ENCODE results near the gene FLNB. TPM values are rescaled to one million over a fixed set of nuclear protein-coding genes. Genes with fewer than 3 reads are reported as not detected.
A peak's percentile ranks its signal among the peaks of the same experiment; 100 is the strongest.

Gene FLNB
- total RNA-seq, 1 experiment from 2014 or later: 147 TPM

DNA sequence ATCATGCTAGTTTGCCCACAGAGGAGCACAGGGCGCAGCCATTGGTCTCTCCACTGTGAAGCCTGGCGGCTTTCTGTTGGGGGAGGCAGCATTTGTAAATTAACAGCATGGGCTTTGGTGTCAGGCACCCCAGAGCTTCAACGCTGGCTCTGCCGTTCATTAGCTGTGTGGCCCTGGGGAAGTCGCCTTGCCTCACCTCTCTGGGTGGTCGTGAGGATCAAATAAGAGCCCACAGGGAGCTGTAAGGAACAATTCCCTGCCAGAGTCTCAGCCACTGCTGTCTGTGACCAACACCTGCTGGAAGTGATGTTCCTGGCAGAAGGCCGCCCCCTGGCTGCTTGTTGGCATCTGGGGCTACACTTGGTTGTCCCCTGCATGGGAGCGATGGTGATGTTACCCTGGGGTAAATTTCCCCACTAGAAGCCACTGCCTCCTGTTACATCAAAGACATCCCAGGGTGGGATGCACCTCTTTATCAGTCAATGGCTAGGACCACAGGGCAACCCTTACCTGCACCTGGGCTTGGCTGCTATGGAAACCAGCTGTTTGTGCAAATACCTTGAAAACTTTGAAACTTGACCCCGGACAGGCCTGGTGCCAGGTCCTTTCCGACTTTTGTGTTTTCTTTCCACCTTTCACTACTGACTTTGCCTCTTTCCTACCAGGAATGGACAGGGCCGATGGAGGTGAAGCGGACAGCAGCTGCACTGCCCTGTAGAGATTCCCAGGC, 165.6 kb downstream of the FLNB start:
- no peak overlapping the region for H3K4me3 Mint-ChIP-seq (ENCODE audit: low read depth, unreplicated experiment)
- peaks cover 47% of the 10 kb centered on the region for H3K36me3 Mint-ChIP-seq (ENCODE audit: insufficient read depth, unreplicated experiment)
- BruUV-seq (replicated peaks): no TSS peak
- peak overlapping the region; percentile 22 for H3K27ac Mint-ChIP-seq (ENCODE audit: unreplicated experiment)
- intact Hi-C loops (cut with micrococcal nuclease; ENCODE audit: unreplicated experiment): loop anchor here (2.0 to 5.0 kb wide), 2 partner anchors 163 to 212 kb away; no protein-coding TSS in a partner anchor
- TF ChIP-seq, protein P1, sequence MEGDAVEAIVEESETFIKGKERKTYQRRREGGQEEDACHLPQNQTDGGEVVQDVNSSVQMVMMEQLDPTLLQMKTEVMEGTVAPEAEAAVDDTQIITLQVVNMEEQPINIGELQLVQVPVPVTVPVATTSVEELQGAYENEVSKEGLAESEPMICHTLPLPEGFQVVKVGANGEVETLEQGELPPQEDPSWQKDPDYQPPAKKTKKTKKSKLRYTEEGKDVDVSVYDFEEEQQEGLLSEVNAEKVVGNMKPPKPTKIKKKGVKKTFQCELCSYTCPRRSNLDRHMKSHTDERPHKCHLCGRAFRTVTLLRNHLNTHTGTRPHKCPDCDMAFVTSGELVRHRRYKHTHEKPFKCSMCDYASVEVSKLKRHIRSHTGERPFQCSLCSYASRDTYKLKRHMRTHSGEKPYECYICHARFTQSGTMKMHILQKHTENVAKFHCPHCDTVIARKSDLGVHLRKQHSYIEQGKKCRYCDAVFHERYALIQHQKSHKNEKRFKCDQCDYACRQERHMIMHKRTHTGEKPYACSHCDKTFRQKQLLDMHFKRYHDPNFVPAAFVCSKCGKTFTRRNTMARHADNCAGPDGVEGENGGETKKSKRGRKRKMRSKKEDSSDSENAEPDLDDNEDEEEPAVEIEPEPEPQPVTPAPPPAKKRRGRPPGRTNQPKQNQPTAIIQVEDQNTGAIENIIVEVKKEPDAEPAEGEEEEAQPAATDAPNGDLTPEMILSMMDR (IDR thresholded peaks at IDR 0.05; ENCODE audit: unreplicated experiment): peak; percentile 51
- no peaks in the 10 kb centered on the region for H3K27me3 Mint-ChIP-seq (ENCODE audit: unreplicated experiment)
- peak; percentile 71 for DNase-seq
- CTCF ChIA-PET: interaction anchor here (1.0 kb wide), 1 partner anchor 166 kb away, joined by 3 read pairs; no protein-coding TSS in a partner anchor
- H3K4me1 Mint-ChIP-seq (ENCODE audit: low read depth, unreplicated experiment): peaks cover 49% of the 10 kb centered on the region
- H3K9me3 Mint-ChIP-seq (ENCODE audit: low read depth, unreplicated experiment): no peaks in the 10 kb centered on the region

DNA sequence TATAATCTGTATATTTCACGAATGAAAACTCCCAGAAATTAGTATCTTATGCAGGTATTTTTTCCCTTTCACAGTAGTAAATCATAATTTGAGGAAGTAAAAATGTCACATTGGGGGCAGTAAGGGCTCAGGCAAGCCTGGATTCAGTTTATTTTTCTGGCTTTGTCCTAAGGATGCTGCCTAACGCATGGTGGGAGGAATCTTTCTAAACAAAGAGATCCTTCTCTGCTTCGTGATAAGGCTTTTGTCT, 166.9 kb downstream of the FLNB start:
- Mint-ChIP-seq H3K4me1 (ENCODE audit: low read depth, unreplicated experiment) (peaks cover 51% of the 10 kb centered on the region), H3K4me3 (ENCODE audit: low read depth, unreplicated experiment) (no peak overlapping the region), H3K27me3 (ENCODE audit: unreplicated experiment) (no peaks in the 10 kb centered on the region), H3K9me3 (ENCODE audit: low read depth, unreplicated experiment) (no peaks in the 10 kb centered on the region), H3K27ac (ENCODE audit: unreplicated experiment) (peak overlapping the region; percentile 39), H3K36me3 (ENCODE audit: insufficient read depth, unreplicated experiment) (peaks cover 41% of the 10 kb centered on the region)
- CTCF ChIA-PET: interaction anchor here (0.6 kb wide), 1 partner anchor 42 kb away, joined by 3 read pairs; no protein-coding TSS in a partner anchor
- no TSS peak for BruUV-seq (replicated peaks)
- no peak for DNase-seq
- TF ChIP-seq, protein P1 (IDR thresholded peaks at IDR 0.05; ENCODE audit: unreplicated experiment): no peak
- intact Hi-C loops (cut with micrococcal nuclease; ENCODE audit: unreplicated experiment): loop anchor here (2.0 kb wide), 1 partner anchor 164 kb away; no protein-coding TSS in a partner anchor

DNA sequence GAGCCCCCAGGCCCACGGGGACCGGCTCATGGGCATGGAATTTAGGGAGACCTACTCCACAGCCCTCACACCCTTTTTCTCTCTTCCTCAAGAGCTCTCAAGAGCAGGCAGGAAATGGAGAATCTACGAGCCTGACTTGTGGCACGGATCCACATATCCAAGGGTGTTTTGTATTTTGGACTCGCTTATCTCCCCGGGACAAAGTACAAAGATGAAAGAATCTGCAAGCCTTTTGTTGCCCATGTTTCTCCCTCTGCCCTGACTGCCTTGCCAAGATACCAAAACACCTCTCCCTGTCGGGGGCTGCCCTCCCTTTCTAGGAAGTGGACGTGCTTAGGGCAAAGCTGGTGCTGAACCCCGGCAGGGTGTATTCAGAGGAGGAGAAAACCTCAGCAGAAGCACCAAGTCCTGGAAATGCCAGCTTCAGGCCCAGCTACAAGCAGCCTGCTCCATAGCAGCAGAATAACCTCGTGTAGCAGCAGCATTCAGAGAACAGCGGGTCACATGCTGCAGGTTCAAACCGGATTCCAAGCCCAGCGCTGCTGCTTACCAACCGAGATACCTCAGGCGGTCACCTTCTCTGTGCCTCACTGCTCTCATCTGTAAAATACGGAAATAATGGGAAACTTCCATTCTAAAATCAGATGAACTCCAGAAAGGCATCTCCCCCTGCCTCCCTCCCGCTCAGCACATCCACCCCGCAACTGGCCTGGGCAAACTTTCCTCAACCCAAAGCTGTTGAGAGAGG, 167.4 kb downstream of the FLNB start:
- H3K27me3 Mint-ChIP-seq (ENCODE audit: unreplicated experiment): no peaks in the 10 kb centered on the region
- peak overlapping the region; percentile 39 for H3K27ac Mint-ChIP-seq (ENCODE audit: unreplicated experiment)
- H3K4me3 Mint-ChIP-seq (ENCODE audit: low read depth, unreplicated experiment): no peak overlapping the region
- no peaks in the 10 kb centered on the region for H3K9me3 Mint-ChIP-seq (ENCODE audit: low read depth, unreplicated experiment)
- CTCF ChIA-PET: interaction anchor here (0.6 to 0.8 kb wide), 2 partner anchors 42 to 131 kb away, joined by 3 read pairs; partner anchors contain the start of genes HTD2 and RPP14
- intact Hi-C loops (cut with micrococcal nuclease; ENCODE audit: unreplicated experiment): loop anchor here (2.0 kb wide), 1 partner anchor 165 kb away; no protein-coding TSS in a partner anchor
- BruUV-seq (replicated peaks): TSS peak; percentile 6
- TF ChIP-seq, protein P1 (IDR thresholded peaks at IDR 0.05; ENCODE audit: unreplicated experiment): no peak
- DNase-seq: peak; percentile 41
- peaks cover 56% of the 10 kb centered on the region for H3K4me1 Mint-ChIP-seq (ENCODE audit: low read depth, unreplicated experiment)
- peaks cover 36% of the 10 kb centered on the region for H3K36me3 Mint-ChIP-seq (ENCODE audit: insufficient read depth, unreplicated experiment)

DNA sequence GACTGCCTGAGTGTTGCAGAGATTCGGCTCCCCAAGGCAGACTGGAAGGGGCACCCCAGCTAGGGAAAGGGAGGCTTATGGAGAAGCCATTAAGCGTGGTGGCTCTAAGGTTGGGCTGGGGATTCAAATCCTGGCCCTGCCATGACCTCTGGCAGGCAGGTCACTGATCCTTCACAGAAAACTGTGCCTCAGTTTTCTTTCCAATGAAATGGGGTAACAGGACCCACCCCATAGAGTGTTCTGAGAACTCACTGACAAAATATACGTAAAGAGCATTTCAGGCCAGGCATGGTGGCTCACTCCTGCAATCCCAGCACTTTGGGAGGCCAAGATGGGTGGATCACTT, 167.9 kb downstream of the FLNB start:
- H3K9me3 Mint-ChIP-seq (ENCODE audit: low read depth, unreplicated experiment): no peaks in the 10 kb centered on the region

More for the DNA sequence above, 167.9 kb downstream of the FLNB start:
- Mint-ChIP-seq H3K4me1 (ENCODE audit: low read depth, unreplicated experiment) (peaks cover 61% of the 10 kb centered on the region), H3K36me3 (ENCODE audit: insufficient read depth, unreplicated experiment) (peaks cover 33% of the 10 kb centered on the region), H3K27ac (ENCODE audit: unreplicated experiment) (no peak overlapping the region), H3K4me3 (ENCODE audit: low read depth, unreplicated experiment) (no peak overlapping the region), H3K27me3 (ENCODE audit: unreplicated experiment) (no peaks in the 10 kb centered on the region)
- DNase-seq: no peak
- intact Hi-C loops (cut with micrococcal nuclease; ENCODE audit: unreplicated experiment): no loop called here
- CTCF ChIA-PET: interaction anchor here (0.8 kb wide), 1 partner anchor 130 kb away, joined by 3 read pairs; the partner anchor contains the start of genes HTD2 and RPP14
- TF ChIP-seq, protein P1 (IDR thresholded peaks at IDR 0.05; ENCODE audit: unreplicated experiment): no peak
- BruUV-seq (replicated peaks): no TSS peak

All from Calu3 (cell line).